IPS-NIHi7 (cell line): ENCODE results near the gene NKAIN2.
A peak's percentile ranks its signal among the peaks of the same experiment; 100 is the strongest.
"Not testable (repeated sequence)": the region's sequence is repeated elsewhere in the genome, so short reads cannot be mapped to it uniquely, and the experiment has no call there.

Source experiments
- DNase-seq: peaks from one replicate; pipeline ENCODE4 v3.0.0; 2012; ENCODE audit warnings: mixed read lengths; ENCODE audit errors: extremely low spot score

Gene NKAIN2

DNA sequence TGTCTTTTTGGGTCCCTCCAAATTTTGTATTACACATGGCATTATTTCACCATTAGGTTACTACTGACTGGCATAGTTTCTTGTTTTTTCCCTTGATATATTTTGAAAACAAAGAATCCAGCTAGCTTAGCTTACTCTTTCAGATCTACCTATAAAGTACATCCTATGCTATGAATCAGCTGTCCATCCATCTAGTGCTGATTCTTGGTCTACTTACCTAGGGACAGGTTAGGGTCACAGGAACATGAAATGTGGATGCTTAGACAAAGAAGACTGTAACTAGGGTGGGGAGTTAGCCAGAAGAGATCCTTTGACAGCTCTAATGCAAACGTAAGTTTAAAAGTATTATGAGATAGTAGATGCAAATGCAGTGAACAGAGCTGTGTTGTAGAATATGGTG, 91.7 kb downstream of the NKAIN2 start:
- no peak for DNase-seq

DNA sequence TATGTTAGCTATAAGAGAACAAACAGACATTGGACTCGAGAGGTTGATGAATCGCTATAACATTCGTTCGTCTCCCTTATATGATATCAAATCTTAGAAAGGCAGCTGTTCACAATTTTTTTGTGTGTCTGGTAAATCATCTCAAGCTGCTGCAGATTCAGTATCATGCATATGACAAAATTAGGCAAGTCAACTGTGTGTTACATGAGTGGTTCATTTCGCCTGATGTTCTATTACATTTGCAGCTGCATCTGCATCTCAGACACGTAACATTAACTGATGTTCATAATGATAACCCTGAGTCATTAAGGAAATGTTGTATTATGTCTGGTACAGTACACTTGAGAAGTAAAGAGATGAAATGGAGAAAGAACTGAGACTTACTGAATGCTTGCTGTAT, 92.1 kb downstream of the NKAIN2 start:
- DNase-seq, result no peak

DNA sequence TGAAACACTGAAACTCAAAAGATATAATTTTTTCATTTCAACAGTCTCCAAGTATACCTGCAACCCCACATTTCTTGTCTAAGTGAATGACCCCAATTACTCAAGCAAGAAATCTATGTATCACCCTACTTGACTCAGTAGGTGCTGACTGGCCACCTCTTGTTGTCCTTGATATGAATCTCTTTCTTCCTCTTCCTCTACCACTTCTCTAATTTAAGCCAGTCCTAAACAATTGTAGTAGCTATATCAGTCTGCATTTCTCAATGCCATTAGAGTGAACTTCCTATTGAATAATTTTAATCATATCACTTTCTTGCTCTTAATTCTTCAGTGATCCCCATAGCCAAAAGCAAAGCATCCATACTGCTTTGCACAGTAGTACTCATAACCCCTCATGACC, 93.2 kb downstream of the NKAIN2 start:
- no peak for DNase-seq

DNA sequence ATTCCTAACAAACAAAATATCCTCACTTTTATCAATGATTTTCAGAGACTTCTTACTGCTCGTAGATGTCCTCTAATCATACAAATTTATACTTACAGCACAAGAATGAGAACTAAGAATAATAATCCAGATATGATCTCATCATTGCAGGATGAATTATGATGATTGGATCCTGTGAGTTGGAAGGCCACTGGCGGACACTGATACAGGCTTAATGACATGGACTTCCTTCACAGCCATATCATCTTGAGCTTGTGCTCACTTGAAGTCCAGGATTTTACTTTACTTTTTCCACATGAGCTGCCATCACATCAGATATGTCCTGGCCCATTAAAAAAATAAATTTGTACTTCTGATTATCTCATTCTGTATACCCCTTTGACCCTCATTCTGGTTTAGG, 94.3 kb downstream of the NKAIN2 start:
- DNase-seq, result no peak

DNA sequence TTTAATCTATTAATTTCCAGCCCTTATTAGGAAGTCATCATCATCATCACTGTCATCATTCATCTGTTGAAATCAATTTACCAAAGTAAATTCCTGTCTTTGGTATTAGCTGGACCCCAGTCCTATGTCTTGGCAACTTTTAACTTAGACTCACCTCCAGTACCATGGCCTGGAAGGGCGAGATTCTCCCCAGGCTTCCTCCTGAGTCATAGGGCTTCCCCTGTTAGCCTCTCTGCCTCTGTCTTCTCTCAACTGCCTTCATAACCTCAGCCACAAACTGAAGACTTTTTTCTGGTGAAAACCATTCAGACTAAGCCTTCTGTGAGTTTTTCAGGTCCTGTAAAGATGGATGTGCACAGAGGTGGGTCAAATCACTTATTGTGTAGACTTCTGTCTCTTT, 95.0 kb downstream of the NKAIN2 start:
- no peak for DNase-seq

DNA sequence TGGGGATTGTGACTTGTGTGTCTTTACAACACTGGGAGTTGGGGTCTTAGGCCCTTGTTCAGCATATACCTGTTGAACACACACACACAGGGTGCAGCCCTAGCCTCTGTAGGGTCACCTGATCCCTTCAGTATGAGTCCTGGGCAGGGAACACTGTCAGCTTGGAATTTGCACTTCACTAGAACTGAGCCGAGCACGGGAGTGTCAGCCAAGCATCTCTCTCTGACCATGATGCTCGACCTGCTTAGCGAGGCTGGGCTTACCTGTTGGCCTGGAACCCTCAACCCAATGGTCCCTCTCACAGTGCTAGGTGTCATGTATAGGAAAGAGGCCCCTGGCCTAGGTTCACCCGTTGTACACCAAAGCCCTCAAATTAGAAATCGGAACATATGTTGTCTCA, 96.1 kb downstream of the NKAIN2 start:
- DNase-seq, result no peak

DNA sequence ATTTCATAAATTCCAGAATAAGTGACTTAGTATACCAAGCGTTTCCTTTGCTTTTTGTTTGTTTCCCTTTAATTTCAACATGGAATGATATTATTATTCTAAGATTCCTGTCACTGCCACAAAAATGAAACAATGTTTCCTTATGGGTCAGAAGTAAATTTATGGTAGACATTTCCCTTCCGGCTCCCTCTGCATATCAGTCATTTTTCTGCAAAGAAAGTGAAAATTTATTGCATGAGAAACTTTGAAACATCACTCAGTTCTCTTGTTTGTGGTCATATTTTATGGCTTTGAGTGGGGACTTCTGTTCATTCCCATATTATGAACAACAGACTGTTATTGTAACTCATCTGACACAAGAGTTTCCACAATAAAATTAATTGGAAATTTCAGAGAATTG, 97.8 kb downstream of the NKAIN2 start:
- DNase-seq, result no peak

DNA sequence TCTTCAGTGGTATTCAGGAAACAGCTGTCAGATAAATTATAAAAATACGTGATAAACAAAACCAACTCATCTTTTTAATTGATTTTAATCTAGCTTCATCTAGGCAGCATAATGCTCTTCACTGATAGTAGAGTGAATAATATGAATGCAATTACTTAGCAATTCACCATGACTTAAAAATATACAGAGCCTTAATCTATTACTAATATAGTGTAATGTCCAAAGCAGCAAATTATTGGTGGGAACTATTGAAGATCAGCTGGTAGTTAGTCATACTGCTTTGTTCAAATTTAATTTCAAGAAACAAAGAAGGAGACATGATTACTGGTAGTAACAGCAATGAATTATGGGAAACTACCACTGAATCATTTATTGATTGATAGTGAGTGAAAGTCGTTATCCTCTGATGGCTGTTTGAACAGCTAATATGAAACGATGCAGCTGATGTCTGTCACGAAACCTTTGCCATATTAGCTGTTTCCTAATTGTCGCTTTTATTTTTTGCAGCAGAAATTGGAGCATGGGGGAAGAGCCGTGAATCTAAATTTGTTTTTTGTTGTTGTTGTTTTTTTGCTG, 99.2 kb downstream of the NKAIN2 start:
- DNase-seq, result no peak

DNA sequence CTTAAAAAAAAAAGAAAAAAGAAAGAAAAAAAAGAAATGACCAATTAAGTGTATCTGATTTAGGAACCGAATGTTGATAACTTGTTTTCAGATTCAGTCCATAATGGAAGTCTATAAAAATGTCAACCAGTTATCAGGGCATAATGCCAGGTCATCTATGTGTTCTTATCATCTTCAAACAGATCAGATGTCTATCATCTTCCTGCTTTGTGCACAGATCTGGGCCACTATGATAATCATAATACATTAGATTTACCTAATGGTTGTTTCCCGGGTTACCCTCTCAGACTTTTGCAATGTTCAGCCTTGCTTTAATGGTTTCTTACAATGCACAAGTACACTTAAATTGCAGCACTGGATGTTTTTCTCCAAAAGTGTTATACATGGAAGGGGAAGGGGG, 100.6 kb downstream of the NKAIN2 start:
- no peak for DNase-seq

DNA sequence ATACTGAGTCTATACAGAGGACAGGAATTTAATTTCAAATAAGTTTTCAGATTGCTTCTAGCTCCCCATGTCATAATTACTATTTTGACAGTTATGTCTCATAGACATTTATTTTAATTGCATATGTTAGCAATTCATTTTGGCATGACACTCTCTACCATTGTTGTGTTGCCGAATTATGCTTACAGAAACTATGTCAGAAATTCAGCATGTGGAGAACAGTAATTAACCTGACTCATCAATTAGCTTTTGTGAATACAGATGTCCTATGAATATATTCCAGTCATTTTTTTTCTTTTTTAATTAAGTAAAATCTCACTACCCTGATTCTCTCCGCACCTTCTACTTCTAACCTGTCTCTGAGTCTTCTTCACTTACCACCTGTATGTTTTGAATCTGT, 105.1 kb downstream of the NKAIN2 start:
- DNase-seq, result no peak

DNA sequence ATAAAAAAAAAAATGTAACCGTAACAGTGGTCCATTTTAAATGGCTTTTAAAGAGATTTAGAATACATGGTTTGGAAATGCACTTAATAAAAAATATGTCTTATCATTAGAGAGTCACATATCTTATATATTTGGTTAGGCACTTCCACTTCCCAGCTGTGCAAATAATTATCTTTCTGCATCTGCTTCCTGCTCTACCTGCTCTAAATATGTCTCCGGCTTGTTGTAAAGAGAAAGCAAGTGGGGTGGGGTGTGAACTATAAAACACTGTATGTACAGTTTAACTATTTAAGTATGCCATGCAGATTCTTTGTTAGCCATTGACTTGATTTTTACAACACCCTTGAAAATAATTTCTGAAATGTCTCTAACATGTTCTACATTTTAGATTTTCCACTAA, 106.3 kb downstream of the NKAIN2 start:
- no peak for DNase-seq

DNA sequence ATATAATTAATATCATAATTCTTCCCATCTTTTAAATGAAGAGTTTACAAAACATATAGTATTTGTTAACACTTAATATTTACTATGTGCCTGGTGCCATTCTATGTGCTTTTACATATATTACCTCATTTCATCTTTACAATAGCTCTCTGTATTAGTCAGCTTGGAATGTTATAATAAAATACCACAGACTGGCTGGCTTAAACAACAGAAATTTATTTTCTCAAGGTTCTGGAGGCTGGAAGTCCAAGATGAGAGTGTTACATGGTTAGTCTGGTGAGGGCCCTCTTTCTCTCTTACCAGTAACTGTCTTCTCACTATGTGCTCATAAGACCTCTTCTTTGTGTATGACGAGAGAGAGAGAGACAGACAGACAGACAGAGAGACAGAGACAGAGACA, 110.2 kb downstream of the NKAIN2 start:
- DNase-seq, result no peak

DNA sequence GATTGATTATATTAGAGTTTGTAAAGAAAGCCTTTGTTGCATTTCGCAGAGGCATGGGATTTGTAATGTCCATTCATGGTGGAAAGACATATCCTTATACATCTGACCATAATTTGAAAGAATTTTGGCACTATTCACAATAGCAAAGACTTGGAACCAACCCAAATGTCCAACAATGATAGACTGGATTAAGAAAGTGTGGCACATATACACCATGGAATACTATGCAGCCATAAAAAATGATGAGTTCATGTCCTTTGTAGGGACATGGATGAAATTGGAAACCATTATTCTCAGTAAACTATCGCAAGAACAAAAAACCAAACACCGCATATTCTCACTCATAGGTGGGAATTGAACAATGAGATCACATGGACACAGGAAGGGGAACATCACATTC, 119.7 kb downstream of the NKAIN2 start:
- not testable (repeated sequence) for DNase-seq

DNA sequence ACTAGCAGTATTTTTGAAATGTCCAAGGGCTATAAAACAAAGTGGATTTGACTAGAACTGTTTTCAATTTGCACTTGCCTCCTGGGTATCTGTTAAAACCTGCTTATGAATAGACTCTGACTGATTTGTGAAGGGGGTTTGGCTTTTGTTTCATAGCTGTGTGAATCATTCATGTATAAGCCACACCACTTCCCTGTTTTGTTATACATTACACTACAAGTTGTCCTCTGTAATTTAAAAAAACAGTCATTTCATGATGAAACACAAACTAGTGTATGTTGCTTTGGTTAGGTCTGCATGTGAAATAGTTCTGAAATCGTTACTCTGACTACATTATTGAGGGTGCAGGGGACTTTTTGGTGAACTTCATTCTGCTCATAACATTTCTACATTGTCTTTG, 121.7 kb downstream of the NKAIN2 start:
- DNase-seq, result no peak

DNA sequence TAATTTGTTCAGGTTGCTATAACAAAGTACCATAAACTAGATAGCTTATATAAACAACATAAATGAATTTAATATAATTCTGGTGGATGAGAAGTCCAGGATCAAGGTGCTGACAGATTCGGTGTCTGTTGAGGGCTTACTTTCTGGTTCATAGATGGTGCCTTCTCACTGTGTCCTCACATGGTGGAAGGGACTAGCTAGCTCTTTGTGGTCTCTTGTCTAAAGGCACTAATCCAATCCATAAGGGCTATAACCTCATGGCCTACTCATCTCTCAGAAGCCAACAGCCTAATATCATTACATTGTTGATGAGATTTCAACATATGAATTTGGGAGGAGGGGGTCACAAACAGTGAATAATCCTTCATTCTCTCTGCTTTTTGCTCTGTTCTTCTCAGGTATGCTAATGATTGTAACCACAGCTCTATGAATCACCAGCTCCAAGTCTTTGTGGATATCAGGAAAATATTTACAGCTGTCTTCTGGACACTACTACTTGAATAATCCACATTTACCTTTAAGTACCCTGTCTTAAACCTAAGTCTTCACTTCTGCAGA, 122.3 kb downstream of the NKAIN2 start:
- DNase-seq, result no peak

DNA sequence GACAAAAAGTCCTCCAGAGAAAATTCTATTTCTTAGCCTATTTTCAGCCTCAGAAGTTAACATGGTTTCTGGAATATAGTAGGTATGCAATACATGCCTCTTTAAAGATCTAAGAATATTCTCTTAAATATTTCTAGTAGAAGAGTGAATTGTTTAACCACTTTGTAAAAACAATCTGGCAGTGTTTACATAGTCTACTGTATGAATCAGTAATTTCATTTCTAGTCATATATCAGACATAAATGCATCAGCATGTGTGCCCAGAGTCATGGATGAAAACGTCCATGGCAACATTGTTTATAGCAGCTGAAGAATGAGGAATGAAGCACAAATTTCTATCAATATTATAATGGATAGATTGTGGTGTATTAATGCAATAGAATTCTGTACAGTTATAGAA, 124.9 kb downstream of the NKAIN2 start:
- DNase-seq, result no peak

DNA sequence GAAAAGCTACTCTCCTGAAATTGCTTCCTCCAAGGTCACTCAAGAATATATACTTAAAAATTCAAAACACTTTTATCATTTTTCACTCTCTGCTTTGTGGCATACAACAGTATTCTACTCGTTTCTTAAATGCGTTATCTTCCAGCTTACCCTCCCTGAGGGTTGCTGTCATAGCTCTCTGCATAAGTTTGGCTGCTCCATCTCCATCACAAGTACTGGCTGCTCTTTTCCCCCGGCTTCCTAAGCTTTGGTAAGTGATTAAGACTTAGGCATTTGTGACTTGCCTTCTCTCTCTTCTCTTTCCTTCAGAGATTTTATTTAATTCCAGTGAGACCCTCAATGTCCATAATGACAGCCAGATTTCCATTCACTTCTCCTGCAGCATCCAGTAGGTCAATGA, 128.3 kb downstream of the NKAIN2 start:
- DNase-seq, result no peak

DNA sequence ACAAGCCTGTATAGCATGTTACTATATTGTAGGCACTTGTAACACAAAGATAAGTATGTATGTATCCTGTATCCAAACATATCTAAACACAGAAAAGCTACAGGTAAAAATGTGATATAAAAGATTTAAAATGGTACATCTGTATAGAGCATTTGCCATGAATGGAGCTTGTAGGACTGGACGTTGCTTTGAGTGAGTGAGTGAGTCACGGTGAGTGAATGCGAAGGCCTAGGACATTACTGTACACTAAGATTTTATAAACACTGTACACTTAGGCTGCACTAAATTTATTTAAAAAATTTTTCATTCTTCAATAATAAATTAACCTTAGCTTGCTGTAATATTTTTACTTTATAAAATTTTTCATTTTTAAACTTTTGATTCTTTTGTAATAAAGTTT, 136.9 kb downstream of the NKAIN2 start:
- DNase-seq, result no peak

DNA sequence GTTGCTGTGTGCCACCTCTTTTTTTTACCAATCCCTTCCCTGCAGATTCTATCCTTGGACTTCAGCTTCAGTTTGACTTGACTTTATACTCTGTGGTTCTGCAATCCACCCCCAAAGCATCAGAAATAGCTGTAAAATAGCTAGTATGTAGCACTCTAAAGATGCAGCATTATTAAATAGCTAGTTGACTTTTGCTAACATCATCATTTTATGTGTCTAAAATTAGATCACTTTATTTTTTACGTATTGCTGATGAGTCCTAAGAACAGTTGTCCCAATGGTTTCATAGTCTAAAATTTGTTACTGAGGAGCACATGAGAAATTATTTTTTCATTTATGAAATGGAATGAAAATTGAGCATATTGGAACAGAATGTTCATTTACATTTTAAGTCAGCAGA, 138.2 kb downstream of the NKAIN2 start:
- DNase-seq, result no peak

DNA sequence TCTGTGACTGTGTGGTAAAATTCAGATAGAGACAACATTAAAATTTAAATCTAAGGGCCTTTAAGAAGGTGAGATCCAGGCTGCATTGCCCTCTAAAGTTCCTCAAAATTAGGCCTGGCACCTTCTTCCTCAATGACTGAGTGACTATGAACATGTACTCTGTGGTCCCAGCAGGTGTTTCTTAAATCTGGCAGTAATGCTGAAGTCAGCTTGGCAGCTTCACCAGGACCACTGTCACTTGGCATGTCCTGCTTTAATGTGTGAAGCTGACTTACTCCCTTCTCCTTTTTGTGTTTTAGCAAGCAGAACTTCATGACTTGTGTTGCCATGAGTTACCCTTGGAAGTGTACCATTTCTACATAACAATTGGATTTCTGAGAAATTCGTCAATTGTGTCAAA, 141.7 kb downstream of the NKAIN2 start:
- no peak for DNase-seq

DNA sequence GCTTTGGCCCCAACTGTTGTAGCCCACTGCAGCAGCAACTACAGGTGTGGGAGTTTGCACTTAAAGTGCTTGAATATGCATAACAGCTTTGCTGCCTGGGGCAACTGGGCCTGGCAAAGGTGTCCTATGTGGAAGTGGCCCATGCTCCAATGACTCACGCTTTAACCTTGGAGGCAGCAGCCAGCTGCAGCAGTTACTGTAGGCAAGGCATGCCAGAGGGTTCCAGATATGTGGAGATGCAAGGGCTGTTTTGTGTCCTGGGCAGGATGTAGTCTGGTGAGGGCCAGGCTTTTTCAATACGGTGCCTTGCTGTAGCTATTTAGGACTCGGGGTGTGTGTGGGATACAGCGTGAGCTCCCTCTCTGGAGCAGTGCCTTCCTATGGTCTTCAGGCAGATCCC, 150.3 kb downstream of the NKAIN2 start:
- DNase-seq, result no peak

DNA sequence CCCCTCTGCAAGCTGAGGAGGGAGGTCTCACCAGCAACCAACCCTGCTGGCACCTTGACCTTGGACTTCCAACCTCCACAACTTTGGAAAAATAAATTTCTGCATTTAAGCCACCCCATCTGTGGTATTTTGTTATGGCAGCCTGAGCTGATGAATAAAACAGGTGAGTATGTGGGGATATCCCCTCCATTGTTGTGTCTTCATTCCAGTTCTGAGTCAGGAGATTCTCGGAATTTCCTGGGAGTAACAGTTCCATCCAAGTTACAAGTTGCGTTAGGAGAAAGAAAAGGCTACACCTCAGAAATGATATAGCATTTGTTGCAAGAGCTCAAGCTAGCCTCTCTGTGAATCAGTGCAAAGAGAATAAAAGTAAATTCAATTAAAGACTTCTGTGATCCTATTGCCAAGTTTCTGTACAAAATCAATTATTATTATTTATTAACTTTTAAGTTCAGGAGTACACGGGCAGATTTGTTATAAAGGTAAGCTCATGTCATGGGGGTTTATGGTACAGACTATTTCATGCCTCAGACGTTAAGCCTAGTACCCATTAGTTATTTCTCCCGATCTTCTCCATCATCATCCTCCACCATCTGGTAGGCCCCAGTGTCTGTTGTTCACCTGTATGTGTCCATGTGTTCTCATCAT, 153.0 kb downstream of the NKAIN2 start:
- no peak for DNase-seq

DNA sequence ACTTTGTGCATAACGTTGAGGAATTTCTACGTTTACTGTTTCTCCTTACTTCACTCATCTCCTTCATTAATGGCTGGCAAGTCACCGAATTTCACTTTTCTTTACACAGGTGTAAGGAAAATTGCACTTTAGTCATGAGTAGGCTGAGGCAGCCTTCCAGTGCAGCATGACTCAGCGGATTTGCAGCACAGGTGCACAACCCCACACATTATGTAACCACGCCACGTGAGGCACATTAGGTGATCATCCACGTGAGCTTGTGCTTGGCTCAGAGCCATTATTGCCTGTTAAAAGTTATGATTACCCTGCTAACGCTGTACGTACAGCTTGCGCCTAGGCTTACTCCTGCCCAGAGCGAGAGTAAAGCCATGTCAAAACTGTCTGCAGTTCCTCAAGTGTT, 158.8 kb downstream of the NKAIN2 start:
- no peak for DNase-seq

DNA sequence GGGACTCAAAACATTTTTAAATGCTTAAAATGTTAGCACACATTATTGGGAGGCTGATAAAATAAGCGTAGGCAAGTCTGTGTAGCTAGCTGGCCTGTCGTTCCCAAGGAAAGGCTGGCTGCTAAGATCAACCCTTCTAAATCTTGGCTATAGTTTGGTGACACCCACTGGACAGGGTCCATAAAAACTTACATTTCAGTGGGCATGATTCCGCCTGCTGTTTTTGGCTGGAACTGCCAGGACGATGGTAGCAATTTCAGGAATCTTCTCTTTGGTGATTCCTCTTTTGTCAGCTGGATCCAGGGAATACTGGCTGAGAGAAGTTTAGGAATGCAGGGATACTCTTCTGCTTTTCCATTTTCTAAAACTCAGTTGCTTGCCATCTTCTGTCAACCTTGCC, 162.2 kb downstream of the NKAIN2 start:
- DNase-seq, result peak; percentile 49
